Stimulated activated CD4-positive, alpha-beta T cell treated with anti-CD3 and anti-CD28 coated beads, TNF-alpha, amount 100 ng/mL, for 1 hour (primary cell): ENCODE measurements around the gene ODAD3.
"Not testable (repeated sequence)": the region's sequence is repeated elsewhere in the genome, so short reads cannot be mapped to it uniquely, and the experiment has no call there.

Experiments
- DNase-seq, 3 donors: peaks; one replicate each; pipeline ENCODE4 v3.0.0-alpha.2; 2020; ENCODE audit warnings: low read depth in 3 of 3, low spot score in 1 of 3

ODAD3 gene

GRCh38 chr19:11437955-11438354, 3.0 kb upstream of the ODAD3 start:
- DNase-seq: no peak

- DNase-seq: no peak
Observed at GRCh38 chr19:11435833-11436313, 952 bp upstream of the ODAD3 start.

GRCh38 chr19:11434703-11435056, 241 bp downstream of the ODAD3 start:
- no peak for DNase-seq

- not testable (repeated sequence) for DNase-seq
Observed at GRCh38 chr19:11433526-11433925, 1.4 kb downstream of the ODAD3 start.

GRCh38 chr19:11426656-11427055, 8.3 kb downstream of the ODAD3 start:
- no peak for DNase-seq

GRCh38 chr19:11425719-11426457, 9.0 kb downstream of the ODAD3 start:
- no peak for DNase-seq

GRCh38 chr19:11423791-11424181, 11.1 kb downstream of the ODAD3 start:
- DNase-seq: no peak

- DNase-seq: no peak
Observed at GRCh38 chr19:11423164-11423790, 11.6 kb downstream of the ODAD3 start.

- peak; percentile 20 to 41 (median 24) for DNase-seq
Observed at GRCh38 chr19:11422163-11423065, 12.5 kb downstream of the ODAD3 start.

GRCh38 chr19:11421371-11422098, 13.4 kb downstream of the ODAD3 start:
- DNase-seq: peak in 1 of 3 donors; percentile 36

GRCh38 chr19:11420429-11421370, 14.2 kb downstream of the ODAD3 start:
- DNase-seq: no peak

GRCh38 chr19:11418549-11419506, 16.1 kb downstream of the ODAD3 start, which contains the start of gene RGL3:
RGL3 (minus strand) TSS chr19:11419314; CDS start chr19:11419278, 36 bp downstream.
- no peak for DNase-seq

GRCh38 chr19:11418094-11418548, 16.8 kb downstream of the ODAD3 start:
- DNase-seq: no peak

- DNase-seq: no peak
Observed at GRCh38 chr19:11416346-11417052, 18.4 kb downstream of the ODAD3 start.

GRCh38 chr19:11414544-11414943, 20.4 kb downstream of the ODAD3 start:
- no peak for DNase-seq

GRCh38 chr19:11410682-11411081, 24.2 kb downstream of the ODAD3 start:
- DNase-seq: no peak

GRCh38 chr19:11408591-11408990, 26.3 kb downstream of the ODAD3 start:
- DNase-seq: no peak

GRCh38 chr19:11406703-11407236, 28.2 kb downstream of the ODAD3 start:
- DNase-seq: not testable (repeated sequence)
